ENCODE measurements around the gene RNF223. TPM values are rescaled to one million over a fixed set of nuclear protein-coding genes. Genes with fewer than 3 reads are reported as not detected.

RNF223 gene
- total RNA-seq, 4 donors from 2014 or later: not detected

GRCh38 chr1:1090424-1091343 is 16.6 kb upstream of the RNF223 start:
- H3K4me3 ChIP-seq (replicated peaks in 1 of 3): no peak overlapping the region
- intact Hi-C loops (cut with DNase I): no loop called here
- 90 to 96% methylated on average over 10 to 31 of the region's 45 CpGs for WGBS, 2 donors
- H3K27ac ChIP-seq: no peak overlapping the region
- no peaks in the 10 kb centered on the region for H3K4me1 ChIP-seq
- H3K9me3 ChIP-seq: no peaks in the 10 kb centered on the region
- TF ChIP-seq POLR2A (IDR thresholded peaks at IDR 0.05): no peak
- TF ChIP-seq, protein P1, sequence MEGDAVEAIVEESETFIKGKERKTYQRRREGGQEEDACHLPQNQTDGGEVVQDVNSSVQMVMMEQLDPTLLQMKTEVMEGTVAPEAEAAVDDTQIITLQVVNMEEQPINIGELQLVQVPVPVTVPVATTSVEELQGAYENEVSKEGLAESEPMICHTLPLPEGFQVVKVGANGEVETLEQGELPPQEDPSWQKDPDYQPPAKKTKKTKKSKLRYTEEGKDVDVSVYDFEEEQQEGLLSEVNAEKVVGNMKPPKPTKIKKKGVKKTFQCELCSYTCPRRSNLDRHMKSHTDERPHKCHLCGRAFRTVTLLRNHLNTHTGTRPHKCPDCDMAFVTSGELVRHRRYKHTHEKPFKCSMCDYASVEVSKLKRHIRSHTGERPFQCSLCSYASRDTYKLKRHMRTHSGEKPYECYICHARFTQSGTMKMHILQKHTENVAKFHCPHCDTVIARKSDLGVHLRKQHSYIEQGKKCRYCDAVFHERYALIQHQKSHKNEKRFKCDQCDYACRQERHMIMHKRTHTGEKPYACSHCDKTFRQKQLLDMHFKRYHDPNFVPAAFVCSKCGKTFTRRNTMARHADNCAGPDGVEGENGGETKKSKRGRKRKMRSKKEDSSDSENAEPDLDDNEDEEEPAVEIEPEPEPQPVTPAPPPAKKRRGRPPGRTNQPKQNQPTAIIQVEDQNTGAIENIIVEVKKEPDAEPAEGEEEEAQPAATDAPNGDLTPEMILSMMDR (IDR thresholded peaks at IDR 0.05): no peak
- no peaks in the 10 kb centered on the region for H3K36me3 ChIP-seq
- DNase-seq: no peak
- H3K27me3 ChIP-seq: no peaks in the 10 kb centered on the region

DNA sequence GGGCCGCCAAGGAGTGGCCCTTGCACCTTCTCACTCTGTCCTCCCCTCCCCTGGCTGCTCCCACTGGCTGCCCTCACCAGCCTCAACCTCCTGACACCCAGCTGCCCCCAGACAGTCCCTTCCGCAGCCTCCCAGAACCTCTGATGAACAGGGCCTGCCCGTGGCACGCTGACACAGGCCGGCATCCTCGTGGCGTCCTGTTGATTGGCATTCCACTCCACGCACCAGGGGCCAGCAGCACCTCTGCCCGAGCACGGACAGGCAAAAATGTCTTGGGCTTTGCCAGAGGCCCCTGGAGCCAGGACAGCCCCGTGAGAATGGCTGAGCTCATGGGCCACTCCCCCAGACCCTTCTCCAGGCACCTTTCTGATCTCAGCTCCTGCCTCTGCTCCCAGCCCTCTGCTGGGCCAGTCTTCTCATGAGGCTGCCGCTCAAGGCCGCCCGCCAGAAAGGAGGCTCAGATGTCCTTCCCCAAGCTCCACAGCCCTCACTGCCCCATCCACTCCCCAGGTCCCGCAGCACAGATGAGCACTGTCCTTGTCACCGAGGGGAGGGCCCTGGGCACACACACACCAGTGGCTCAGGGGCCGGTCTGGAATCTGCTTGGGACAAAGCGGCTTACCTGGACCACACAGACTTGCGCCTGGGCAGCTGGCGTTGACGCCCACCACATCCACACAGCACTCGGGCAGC is 15.8 kb upstream of the RNF223 start:
- intact Hi-C loops (cut with DNase I): no loop called here
- Histone ChIP-seq H3K4me3 (replicated peaks in 1 of 3) (no peak overlapping the region), H3K4me1 (no peaks in the 10 kb centered on the region), H3K27ac (no peak overlapping the region), H3K27me3 (no peaks in the 10 kb centered on the region), H3K9me3 (no peaks in the 10 kb centered on the region), H3K36me3 (no peaks in the 10 kb centered on the region)
- no peak for TF ChIP-seq POLR2A (IDR thresholded peaks at IDR 0.05)
- TF ChIP-seq, protein P1 (IDR thresholded peaks at IDR 0.05): no peak
- WGBS, 2 donors: 93 to 94% methylated on average over 8 to 22 of the region's 22 CpGs
- no peak for DNase-seq

DNA sequence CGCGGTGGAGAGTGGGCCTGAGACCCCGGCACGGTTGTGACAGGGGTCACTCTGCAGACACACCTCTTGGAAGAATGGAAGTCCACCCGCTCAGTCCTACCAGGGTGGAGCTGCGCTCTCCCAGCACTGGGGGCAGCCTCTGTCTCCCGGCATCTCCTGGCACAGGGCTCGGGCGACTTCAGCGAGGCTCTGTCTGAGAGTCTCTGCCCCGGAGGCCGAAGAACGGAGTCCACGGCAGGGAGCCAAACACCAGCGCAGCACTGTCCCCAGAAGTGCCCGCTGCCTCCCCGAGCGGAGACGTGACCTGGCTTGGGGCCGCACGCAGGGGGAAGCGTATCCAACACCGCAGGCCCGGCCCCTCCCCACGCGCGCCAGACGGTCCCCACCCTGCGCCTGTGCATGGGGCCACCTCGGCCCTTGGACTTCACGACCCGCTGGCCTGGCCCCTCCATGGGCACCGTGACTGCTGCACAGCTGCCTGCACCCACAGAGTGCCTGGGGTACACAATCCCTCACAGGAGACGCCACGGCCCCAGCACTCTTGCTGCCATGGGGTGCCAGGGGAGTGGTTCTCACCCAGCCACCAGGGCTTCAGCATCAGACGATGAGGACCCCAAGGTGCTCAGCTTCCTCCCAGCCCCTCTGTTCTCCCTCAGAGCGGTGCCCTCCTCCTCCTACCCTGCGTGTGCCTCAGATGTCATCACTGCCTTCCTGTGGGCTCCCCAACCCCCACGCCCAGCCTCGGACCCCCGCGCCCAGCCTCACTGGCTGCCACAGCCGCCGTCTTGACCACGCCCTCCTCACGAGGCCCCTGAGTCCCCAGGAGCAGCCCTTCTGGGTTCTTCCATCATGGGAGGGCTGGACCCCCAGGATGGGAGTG is 14.9 kb upstream of the RNF223 start:
- intact Hi-C loops (cut with DNase I): no loop called here
- no peak overlapping the region for H3K4me3 ChIP-seq (replicated peaks in 1 of 3)
- H3K36me3 ChIP-seq: no peaks in the 10 kb centered on the region
- no peaks in the 10 kb centered on the region for H3K9me3 ChIP-seq
- TF ChIP-seq POLR2A (IDR thresholded peaks at IDR 0.05): no peak
- no peak overlapping the region for H3K27ac ChIP-seq
- no peaks in the 10 kb centered on the region for H3K4me1 ChIP-seq
- H3K27me3 ChIP-seq: no peaks in the 10 kb centered on the region
- DNase-seq: no peak
- 91 to 94% methylated on average over 20 to 25 of the region's 46 CpGs for WGBS, 2 donors

GRCh38 chr1:1088029-1088800 is 14.1 kb upstream of the RNF223 start:
- TF ChIP-seq, protein P1 (IDR thresholded peaks at IDR 0.05): no peak
- TF ChIP-seq POLR2A (IDR thresholded peaks at IDR 0.05): no peak
- Histone ChIP-seq H3K4me3 (replicated peaks in 1 of 3) (no peak overlapping the region), H3K27me3 (no peaks in the 10 kb centered on the region), H3K9me3 (no peaks in the 10 kb centered on the region), H3K4me1 (no peaks in the 10 kb centered on the region), H3K27ac (no peak overlapping the region), H3K36me3 (no peaks in the 10 kb centered on the region)
- 93 to 94% methylated on average over 29 to 34 of the region's 39 CpGs for WGBS, 2 donors
- no peak for DNase-seq
- intact Hi-C loops (cut with DNase I): no loop called here

Data from thyroid gland (tissue), 4 donors.